ENCODE data around the gene PSMC3IP.

PSMC3IP gene

DNA sequence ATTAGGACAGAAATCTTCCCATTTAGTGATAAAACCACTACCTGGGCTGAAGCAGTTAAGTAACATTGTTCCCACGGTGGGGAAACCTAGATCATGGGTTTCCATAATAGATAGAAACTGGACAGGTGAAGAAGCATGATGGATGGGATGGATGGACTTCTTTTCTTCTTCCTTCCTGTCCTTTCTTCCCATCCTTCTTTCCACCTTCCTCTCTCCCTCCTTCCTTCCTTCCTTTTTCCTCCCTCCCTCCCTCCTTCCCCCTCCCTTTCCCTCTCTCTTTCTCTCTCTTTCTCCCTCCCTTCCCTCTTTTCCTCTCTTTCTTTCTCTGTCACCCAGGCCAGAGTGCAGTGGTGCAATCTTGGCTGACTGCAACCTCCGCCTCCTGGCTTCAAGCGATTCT lies 3.1 kb downstream of the PSMC3IP start:
- H3K9me3 ChIP-seq (ENCODE audit: control insufficient read depth, low read length), result no peaks in the 10 kb centered on the region
- no peak overlapping the region for H3K4me2 ChIP-seq (ENCODE audit: low read length)
- no peaks in the 10 kb centered on the region for H3K27me3 ChIP-seq (ENCODE audit: control insufficient read depth, insufficient read depth, low read length)
- no peaks in the 10 kb centered on the region for H3K79me2 ChIP-seq
- TF ChIP-seq, protein P1, sequence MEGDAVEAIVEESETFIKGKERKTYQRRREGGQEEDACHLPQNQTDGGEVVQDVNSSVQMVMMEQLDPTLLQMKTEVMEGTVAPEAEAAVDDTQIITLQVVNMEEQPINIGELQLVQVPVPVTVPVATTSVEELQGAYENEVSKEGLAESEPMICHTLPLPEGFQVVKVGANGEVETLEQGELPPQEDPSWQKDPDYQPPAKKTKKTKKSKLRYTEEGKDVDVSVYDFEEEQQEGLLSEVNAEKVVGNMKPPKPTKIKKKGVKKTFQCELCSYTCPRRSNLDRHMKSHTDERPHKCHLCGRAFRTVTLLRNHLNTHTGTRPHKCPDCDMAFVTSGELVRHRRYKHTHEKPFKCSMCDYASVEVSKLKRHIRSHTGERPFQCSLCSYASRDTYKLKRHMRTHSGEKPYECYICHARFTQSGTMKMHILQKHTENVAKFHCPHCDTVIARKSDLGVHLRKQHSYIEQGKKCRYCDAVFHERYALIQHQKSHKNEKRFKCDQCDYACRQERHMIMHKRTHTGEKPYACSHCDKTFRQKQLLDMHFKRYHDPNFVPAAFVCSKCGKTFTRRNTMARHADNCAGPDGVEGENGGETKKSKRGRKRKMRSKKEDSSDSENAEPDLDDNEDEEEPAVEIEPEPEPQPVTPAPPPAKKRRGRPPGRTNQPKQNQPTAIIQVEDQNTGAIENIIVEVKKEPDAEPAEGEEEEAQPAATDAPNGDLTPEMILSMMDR (IDR thresholded peaks at IDR 0.05), result no peak
- H3K36me3 ChIP-seq (ENCODE audit: control insufficient read depth, insufficient read depth, low read length), result no peaks in the 10 kb centered on the region
- H3K27ac ChIP-seq, result no peak overlapping the region
- H3K4me1 ChIP-seq, result peaks cover 9% of the 10 kb centered on the region
- no peak overlapping the region for H3K4me3 ChIP-seq (ENCODE audit: low read depth, low read length)
- no peak overlapping the region for H3K9ac ChIP-seq
- H2AFZ ChIP-seq, result no peak overlapping the region

- Histone ChIP-seq H3K4me2 (ENCODE audit: low read length) (no peak overlapping the region), H3K27ac (no peak overlapping the region), H3K9ac (no peak overlapping the region), H3K79me2 (no peaks in the 10 kb centered on the region), H3K27me3 (ENCODE audit: control insufficient read depth, insufficient read depth, low read length) (no peaks in the 10 kb centered on the region), H3K4me3 (ENCODE audit: low read depth, low read length) (no peak overlapping the region), H3K36me3 (ENCODE audit: control insufficient read depth, insufficient read depth, low read length) (no peaks in the 10 kb centered on the region), H3K4me1 (peaks cover 3% of the 10 kb centered on the region), H2AFZ (no peak overlapping the region), H3K9me3 (ENCODE audit: control insufficient read depth, low read length) (no peaks in the 10 kb centered on the region)
- TF ChIP-seq, protein P1 (IDR thresholded peaks at IDR 0.05), result no peak
Observed at GRCh38 chr17:42573095-42573494, 4.4 kb downstream of the PSMC3IP start.

GRCh38 chr17:42571435-42572225 lies 5.9 kb downstream of the PSMC3IP start:
- Histone ChIP-seq H3K27me3 (ENCODE audit: control insufficient read depth, insufficient read depth, low read length) (no peaks in the 10 kb centered on the region), H3K4me3 (ENCODE audit: low read depth, low read length) (no peak overlapping the region), H3K9me3 (ENCODE audit: control insufficient read depth, low read length) (no peaks in the 10 kb centered on the region), H3K4me1 (peaks cover 5% of the 10 kb centered on the region), H2AFZ (no peak overlapping the region), H3K9ac (no peak overlapping the region), H3K4me2 (ENCODE audit: low read length) (no peak overlapping the region), H3K36me3 (ENCODE audit: control insufficient read depth, insufficient read depth, low read length) (no peaks in the 10 kb centered on the region), H3K27ac (no peak overlapping the region), H3K79me2 (no peaks in the 10 kb centered on the region)
- TF ChIP-seq, protein P1 (IDR thresholded peaks at IDR 0.05), result no peak

- H3K4me2 ChIP-seq (ENCODE audit: low read length), result no peak overlapping the region
- H3K4me1 ChIP-seq, result peaks cover 16% of the 10 kb centered on the region
- H3K4me3 ChIP-seq (ENCODE audit: low read depth, low read length), result no peak overlapping the region
- H3K9me3 ChIP-seq (ENCODE audit: control insufficient read depth, low read length), result no peaks in the 10 kb centered on the region
- H3K9ac ChIP-seq, result no peak overlapping the region
- no peaks in the 10 kb centered on the region for H3K36me3 ChIP-seq (ENCODE audit: control insufficient read depth, insufficient read depth, low read length)
- no peaks in the 10 kb centered on the region for H3K27me3 ChIP-seq (ENCODE audit: control insufficient read depth, insufficient read depth, low read length)
- H3K27ac ChIP-seq, result no peak overlapping the region
- H3K79me2 ChIP-seq, result peaks cover 13% of the 10 kb centered on the region
- TF ChIP-seq, protein P1 (IDR thresholded peaks at IDR 0.05), result no peak
- no peak overlapping the region for H2AFZ ChIP-seq
Observed at GRCh38 chr17:42568341-42569111, 9.0 kb downstream of the PSMC3IP start.

All from parathyroid adenoma (tissue), 2 donors.